Activated CD4-positive, CD25-positive, alpha-beta regulatory T cell treated with anti-CD3 and anti-CD28 coated beads, Interleukin-2, amount 50 U/mL, for 16 hours (primary cell): ENCODE measurements around the gene MMP23B.
A peak's percentile ranks its signal among the peaks of the same experiment; 100 is the strongest.
"Not testable (repeated sequence)": the region's sequence is repeated elsewhere in the genome, so short reads cannot be mapped to it uniquely, and the experiment has no call there.

Source experiments
- DNase-seq: peaks from one replicate; pipeline ENCODE4 v3.0.0-alpha.2; 2020; ENCODE audit warnings: low read depth, low spot score

MMP23B gene

GRCh38 chr1:1666526-1666925 is 34.6 kb downstream of the MMP23B start:
- no peak for DNase-seq

GRCh38 chr1:1669468-1670440 is 37.8 kb downstream of the MMP23B start:
- no peak for DNase-seq

- no peak for DNase-seq
Measured at GRCh38 chr1:1670866-1671265, 38.9 kb downstream of the MMP23B start.

DNA sequence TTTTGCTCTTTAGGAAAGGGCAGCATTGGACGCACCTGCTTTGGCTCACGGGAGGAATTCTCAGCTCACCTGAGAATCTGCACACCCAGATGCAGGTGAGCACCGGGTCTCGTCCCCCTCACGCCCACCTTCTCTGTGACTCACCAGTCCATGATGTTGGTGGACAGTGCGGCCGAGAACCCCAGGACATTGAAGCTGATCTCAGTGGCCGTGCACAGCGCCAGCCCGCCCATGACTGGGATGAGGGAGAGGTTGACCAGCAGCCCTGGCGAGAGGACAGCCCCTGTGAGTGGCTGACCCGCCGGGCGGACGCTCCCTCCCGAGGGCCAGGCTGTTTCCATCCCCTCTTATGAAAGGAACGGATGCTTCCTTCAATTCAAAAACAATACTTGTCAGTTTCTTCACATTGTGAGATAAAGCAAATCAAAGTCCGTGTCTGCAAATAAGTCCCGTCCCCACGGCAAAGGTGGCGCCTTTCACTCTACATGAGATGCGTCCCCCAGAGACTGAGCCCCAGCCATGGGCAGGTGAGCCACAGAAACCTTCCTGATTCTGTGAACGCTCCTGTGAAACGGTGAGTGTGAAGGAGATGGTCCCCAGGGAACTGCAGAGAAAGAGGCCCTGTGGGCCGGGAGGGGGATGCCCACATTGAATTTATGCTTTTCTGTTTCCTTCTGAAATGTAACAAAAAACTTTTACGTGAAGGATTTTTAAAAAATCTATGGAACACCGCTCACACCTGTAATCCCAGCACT is 39.6 kb downstream of the MMP23B start:
- no peak for DNase-seq

DNA sequence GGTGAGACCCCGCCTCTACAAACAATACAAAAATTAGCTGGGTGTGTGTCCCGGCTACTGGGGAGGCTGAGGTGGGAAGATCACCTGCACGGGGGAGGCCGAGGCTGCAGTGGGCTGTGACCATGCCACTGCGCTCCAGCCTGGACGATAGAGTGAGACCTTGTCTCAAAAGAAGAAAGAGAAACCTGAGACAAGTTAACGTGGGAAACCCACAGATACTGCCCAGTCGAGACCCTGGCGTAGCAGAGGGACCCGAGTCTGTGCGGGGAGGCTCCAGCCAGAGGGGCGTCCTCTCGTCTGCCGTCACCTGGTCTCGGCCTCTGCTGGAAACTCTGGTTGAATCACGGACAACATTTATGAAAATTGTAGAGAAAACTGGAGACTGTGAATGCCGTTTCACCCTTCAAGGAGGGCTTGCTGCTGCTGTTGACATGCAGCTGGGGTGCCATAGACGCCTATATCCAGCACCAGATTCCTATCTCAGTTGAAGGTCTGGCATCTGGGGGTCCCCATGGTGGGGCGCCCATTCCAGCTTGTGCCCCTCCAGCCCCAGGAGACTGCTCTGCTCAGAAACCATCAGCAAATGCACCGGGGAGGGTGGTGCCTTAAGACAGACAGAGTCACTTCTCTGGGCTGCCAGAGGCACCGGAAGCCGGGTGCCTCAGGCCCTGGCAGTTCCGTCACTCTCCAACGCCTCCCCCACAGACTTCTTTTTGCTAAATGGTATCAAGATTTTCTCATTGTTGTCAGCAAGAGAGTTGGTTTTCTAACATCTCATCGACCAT is 40.4 kb downstream of the MMP23B start:
- DNase-seq: no peak

DNA sequence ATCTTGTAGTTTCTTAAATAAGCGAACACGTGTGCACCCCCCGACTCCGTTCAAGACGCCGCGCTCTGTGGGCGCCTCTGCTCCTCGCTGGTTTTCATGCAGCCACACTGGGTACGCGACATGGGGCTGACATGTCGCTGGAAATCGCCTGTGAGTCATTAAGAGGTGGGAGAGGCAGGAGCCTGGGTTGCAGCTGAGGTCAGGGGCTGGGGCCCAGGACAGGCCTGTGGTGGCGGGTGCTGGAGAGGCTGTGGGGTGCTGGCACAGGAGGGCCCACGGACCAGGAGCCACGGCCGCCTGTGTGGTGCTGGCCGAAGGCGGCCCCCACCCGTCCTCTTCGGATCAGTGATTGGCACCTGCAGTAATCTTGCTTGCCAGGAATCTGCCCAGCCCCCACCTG is 42.8 kb downstream of the MMP23B start:
- not testable (repeated sequence) for DNase-seq

DNA sequence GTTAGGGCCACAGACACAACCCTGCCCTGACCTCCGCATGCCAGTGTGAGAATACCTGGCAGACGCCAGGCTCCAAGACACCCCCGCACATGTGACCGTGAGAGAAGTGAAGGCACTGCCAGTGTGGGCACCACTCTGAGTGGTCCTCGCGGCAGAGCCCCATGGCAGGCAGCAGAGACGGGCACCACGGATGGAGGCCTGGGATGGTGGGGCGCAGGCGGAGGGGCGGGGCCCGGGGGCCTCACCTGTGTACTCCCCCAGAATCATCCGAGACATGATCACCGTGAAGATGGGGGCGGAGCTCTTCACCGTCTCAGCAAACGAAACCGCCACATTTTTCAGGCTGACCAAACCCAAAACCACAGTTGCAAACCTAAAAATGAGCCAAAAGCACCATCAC is 43.2 kb downstream of the MMP23B start:
- not testable (repeated sequence) for DNase-seq

DNA sequence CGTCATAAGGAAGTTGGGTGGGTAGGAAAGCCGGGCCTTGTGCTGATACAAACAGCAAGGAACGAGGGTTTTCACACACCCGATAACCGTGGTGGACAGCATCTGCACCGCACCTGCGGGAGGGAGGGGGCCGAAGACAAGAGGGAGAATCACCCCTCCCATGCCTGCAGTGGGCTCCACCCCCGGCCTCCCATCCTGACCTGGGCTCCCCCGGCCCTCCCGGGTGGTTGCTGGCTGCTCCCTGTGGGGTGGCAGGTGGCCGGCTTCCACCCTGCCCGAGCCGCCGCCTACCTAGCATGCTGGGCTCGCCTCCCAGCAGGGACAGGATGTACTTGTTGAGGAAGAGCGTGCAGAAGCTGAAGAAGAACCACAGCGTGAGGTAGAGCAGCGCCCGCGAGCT is 44.1 kb downstream of the MMP23B start:
- not testable (repeated sequence) for DNase-seq

DNA sequence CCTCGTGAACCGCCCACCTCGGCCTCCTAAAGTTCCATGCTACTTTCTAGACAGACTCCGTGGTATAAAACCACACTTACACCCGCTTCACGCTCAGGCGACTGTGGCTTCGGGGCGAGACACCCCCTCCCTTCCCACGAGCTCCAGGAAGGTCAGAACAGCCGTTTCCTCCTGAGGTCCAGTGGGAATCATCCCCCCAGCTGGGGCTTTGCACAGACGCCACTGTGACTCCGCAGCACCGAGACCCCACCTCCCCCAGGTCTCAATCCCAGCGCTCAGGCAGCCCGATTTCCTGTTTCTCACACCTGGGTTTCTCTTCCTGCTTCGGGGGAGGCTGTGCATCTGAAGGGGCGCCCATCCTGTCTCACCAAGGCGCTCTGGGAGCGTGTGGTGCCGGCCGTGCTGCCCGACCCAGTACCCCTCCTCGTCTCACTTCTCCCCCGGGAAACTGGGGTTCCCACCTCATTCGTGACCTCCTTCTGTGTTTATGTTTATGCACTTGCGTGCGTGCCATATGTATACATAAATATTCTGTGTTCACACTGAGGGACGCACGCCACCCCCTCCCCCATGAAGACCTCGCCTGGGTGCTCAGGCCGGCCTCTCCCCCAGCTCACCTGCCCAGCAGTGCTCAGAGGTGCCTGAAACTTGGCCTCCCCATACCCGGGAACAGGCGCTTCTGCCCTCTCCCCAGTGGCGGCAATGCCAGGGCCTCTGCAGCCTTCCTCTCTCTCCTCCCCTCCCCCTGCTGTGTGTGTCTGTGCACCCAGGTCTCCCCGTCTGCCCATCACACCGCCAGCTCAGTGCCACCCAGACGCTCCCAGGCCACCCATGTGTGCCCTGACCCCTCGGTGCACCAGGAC is 46.0 kb downstream of the MMP23B start:
- DNase-seq: peak; percentile 27

GRCh38 chr1:1678581-1679380 is 46.8 kb downstream of the MMP23B start:
- DNase-seq: no peak

DNA sequence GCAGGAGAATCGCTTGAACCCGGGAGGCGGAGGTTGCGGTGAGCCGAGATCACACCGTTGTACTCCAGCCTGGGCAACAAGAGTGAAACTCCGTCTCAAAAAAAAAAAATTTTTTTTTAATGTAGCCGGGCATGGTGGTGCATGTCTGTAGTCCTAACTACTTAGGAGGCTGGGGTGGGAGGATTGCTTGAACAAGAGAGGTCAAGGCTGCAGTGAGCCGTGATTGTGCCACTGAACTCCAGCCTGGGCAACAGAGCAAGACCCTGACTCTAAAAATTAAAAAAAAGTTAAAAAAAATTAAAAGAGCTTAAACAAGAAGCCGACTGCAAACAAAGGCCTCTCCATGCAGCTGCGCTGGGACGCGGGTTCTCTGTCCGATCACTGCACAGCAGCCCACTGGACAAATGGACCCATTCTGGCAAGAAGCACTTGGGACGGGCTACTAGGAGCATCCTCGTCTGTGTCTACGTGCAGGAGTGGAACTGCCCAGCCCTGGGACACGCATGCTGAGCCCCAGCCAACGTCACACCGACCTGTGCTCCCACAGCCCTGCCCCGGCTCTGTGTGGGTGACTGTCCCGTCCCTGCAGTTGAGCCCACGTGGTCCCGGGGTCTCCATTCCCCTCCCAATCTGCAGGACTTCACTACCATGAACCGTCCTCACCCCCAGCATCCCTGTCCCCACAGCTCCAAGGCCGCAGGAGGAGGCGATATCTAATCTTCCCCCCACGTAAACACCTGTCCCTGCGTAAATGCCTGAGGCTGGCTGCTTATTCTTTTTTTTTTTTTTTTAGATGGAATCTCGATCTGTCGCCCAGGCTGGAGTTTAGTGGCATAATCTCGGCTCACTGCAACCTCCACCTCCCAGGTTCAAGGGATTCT is 48.3 kb downstream of the MMP23B start:
- no peak for DNase-seq

GRCh38 chr1:1680912-1681273 is 48.9 kb downstream of the MMP23B start:
- DNase-seq: no peak

DNA sequence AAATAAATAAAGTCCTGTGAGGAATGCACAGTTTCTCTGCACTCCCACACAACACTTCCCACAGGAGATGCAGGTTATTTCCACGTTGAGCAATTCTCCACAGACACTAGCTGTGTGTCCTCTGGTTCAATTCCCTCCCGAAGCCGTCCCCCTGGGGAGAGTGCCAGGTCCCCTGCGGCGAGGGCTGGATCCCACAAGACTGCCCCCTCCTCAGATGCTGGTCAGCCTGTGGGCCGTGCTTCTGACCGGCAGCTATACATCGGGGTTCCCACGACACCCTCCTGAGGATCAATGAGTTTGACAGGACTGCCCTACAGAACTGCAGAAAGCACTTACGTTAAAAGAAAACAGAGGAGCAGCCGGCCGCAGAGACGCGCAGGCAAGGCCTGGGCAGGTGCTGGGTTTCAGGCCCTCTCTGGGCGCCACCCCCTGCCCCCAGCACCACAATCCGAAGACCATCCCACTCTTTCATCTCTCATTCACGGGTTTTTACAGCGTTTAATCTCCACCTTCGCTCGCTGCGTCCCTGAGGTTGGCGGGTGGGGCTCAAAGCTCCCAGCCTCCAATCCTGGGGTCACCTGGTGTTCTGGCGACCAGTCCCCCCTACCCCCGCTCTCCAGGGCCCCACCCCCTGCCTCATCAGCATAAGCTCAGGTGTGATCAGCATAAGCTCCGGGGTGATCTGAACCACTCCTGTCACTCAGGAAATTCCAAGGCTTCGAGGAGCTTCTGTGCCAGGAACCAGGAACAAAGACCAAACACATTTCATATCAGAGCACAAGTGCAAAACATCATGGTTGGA is 51.3 kb downstream of the MMP23B start:
- no peak for DNase-seq
